Immature natural killer cell (primary cell): ENCODE results near the gene COPS3. TPM values are rescaled to one million over a fixed set of nuclear protein-coding genes. Genes with fewer than 3 reads are reported as not detected.

Experiments used
- DNase-seq, 3 donors: peaks; one replicate each; pipeline ENCODE4 v3.0.0; 2022; ENCODE audit warnings: mixed read lengths in 1 of 3
- H3K27ac Mint-ChIP-seq, 6 donors: one replicate each; pipeline ENCODE4 v1.8.0; 2020; ENCODE audit warnings: mixed read lengths in 6 of 6, mild to moderate bottlenecking in 5 of 6, inconsistent platforms in 4 of 6, moderate library complexity in 3 of 6
- H3K27me3 Mint-ChIP-seq, 3 donors: one replicate each; pipeline ENCODE4 v1.8.0; 2020 to 2021; ENCODE audit warnings: low read depth in 3 of 3, mild to moderate bottlenecking in 3 of 3, mixed read lengths in 3 of 3, moderate library complexity in 3 of 3, inconsistent platforms in 1 of 3
- H3K36me3 Mint-ChIP-seq, 3 donors: one replicate each; pipeline ENCODE4 v1.8.0; 2020; ENCODE audit warnings: mixed read lengths in 3 of 3, inconsistent platforms in 2 of 3, mild to moderate bottlenecking in 2 of 3
- H3K4me1 Mint-ChIP-seq, 2 donors: one replicate each; pipeline ENCODE4 v1.8.0; 2020; ENCODE audit warnings: inconsistent platforms in 2 of 2, mild to moderate bottlenecking in 2 of 2, mixed read lengths in 2 of 2, moderate library complexity in 1 of 2
- H3K4me3 Mint-ChIP-seq, 5 donors: one replicate each; pipeline ENCODE4 v1.8.0; 2020; ENCODE audit warnings: mild to moderate bottlenecking in 5 of 5, mixed read lengths in 5 of 5, inconsistent platforms in 3 of 5, moderate library complexity in 3 of 5
- H3K9me3 Mint-ChIP-seq, 6 donors: one replicate each; pipeline ENCODE4 v1.8.0; 2020; ENCODE audit warnings: mild to moderate bottlenecking in 6 of 6, mixed read lengths in 6 of 6, inconsistent platforms in 4 of 6, moderate library complexity in 3 of 6
- polyA plus RNA-seq, 3 donors: library from polyadenylated mRNA; unstranded; fragments of 300-500 nt; fragmentation: Illumina TruSeq; gene quantifications; one replicate each; pipeline ENCODE4 v1.2.3, GENCODE V29; 2021

COPS3 gene
- polyA plus RNA-seq, 3 donors from 2014 or later = 93.7 to 120 (median 95.9) TPM

GRCh38 chr17:17246879-17247278 is 34.2 kb downstream of the COPS3 start:
- peaks cover 4 to 21% (median 16%) of the 10 kb centered on the region in 3 donors for H3K36me3 Mint-ChIP-seq
- DNase-seq = no peak
- peak overlapping the region in 2 of 6 donors; percentile 48 to 73 for H3K27ac Mint-ChIP-seq
- H3K4me1 Mint-ChIP-seq = no peaks in the 10 kb centered on the region
- H3K4me3 Mint-ChIP-seq = no peak overlapping the region
- no peaks in the 10 kb centered on the region for H3K9me3 Mint-ChIP-seq
- no peaks in the 10 kb centered on the region for H3K27me3 Mint-ChIP-seq

DNA sequence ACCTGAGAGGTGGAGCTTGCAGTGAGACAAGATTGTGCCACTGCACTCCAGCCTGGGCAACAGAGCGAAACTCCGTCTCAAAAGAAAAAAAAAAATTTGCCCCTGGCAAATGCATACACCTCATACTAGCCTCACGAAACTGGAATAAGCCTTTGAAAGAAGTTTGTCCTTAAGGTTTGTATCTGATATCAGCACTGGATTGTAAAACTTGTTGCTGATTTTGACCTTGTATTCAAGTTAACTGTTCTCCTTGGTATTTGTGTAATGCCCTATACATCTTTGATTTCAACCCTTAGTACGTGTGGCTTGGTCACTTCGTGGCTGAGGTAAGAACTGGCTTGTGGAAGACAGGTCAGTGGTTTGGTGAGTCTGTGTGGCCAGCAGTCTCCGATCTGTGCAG is 37.9 kb downstream of the COPS3 start:
- H3K4me1 Mint-ChIP-seq = peaks cover 0 to 5% of the 10 kb centered on the region in 2 donors
- H3K27ac Mint-ChIP-seq = no peak overlapping the region
- no peaks in the 10 kb centered on the region for H3K9me3 Mint-ChIP-seq
- peaks cover 0 to 2% (median 0%) of the 10 kb centered on the region in 3 donors for H3K27me3 Mint-ChIP-seq
- H3K4me3 Mint-ChIP-seq = no peak overlapping the region
- H3K36me3 Mint-ChIP-seq = peaks cover 0 to 17% (median 12%) of the 10 kb centered on the region in 3 donors
- no peak for DNase-seq

DNA sequence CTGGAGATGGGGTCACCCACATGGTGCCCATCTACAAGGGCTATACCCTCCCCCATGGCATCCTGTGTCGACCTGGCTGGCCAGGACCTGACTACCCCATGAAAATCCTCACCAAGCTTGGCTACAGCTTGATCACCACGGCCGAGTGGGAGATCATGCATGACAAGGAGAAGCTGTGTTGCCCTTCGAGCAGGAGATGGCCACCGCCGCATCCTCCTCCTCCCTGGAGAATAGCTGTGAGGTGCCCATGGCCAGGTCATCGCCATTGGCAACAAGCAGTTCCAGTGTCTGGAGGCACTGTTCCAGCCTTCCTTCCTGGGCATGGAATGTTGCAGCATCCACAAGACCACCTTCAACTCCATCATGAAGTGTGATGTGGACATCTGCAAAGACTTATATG is 38.8 kb downstream of the COPS3 start:
- Mint-ChIP-seq H3K27ac (no peak overlapping the region), H3K9me3 (no peaks in the 10 kb centered on the region), H3K36me3 (peaks cover 0 to 9% (median 9%) of the 10 kb centered on the region in 3 donors), H3K4me3 (no peak overlapping the region), H3K4me1 (peaks cover 0 to 11% of the 10 kb centered on the region in 2 donors), H3K27me3 (peaks cover 3 to 6% (median 5%) of the 10 kb centered on the region in 3 donors)
- no peak for DNase-seq

DNA sequence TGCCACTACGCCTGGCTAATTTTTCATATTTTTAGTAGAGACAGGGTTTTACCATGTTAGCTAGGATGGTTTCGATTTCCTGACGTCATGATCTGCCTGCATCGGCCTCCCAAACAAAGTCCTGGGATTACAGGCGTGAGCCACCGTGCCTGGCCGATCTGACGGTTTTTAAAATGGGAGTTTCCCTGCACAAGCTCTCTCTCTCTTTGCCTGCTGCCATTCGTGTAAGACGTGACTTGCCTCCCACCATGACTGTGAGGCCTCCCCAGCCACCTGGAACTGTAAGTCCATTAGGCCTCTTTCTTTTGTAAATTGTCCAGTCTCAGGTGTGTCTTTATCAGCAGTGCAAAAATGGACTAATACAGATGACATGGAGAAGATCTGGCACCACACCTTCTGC is 39.4 kb downstream of the COPS3 start:
- peaks cover 0 to 3% (median 3%) of the 10 kb centered on the region in 3 donors for H3K36me3 Mint-ChIP-seq
- H3K4me1 Mint-ChIP-seq = peaks cover under 1 to 11% of the 10 kb centered on the region in 2 donors
- no peaks in the 10 kb centered on the region for H3K9me3 Mint-ChIP-seq
- no peak overlapping the region for H3K27ac Mint-ChIP-seq
- H3K4me3 Mint-ChIP-seq = no peak overlapping the region
- no peak for DNase-seq
- H3K27me3 Mint-ChIP-seq = peaks cover 7 to 10% (median 9%) of the 10 kb centered on the region in 3 donors

DNA sequence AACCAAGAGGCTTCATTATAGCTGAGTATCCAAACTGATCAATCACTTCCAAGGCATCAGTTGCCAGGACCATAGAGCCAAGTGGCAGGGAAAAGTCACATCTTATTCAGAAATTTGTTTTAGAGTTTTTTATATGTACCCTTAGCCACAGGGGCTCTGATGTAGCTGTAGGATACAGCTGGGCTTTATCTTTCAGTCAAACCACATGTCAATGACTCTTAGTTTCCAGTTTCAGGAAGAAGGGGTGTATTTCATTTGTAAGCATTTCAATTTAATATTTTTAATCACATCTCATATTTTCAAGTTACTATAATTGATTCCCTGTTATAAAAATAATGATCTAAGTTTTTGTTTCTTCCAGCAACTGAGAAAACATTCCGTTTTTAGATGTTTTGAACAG is 41.2 kb downstream of the COPS3 start:
- H3K27me3 Mint-ChIP-seq = peaks cover 12 to 19% (median 17%) of the 10 kb centered on the region in 3 donors
- peak overlapping the region in 3 of 5 donors; percentile 72 to 97 (median 92) for H3K4me3 Mint-ChIP-seq

DNA sequence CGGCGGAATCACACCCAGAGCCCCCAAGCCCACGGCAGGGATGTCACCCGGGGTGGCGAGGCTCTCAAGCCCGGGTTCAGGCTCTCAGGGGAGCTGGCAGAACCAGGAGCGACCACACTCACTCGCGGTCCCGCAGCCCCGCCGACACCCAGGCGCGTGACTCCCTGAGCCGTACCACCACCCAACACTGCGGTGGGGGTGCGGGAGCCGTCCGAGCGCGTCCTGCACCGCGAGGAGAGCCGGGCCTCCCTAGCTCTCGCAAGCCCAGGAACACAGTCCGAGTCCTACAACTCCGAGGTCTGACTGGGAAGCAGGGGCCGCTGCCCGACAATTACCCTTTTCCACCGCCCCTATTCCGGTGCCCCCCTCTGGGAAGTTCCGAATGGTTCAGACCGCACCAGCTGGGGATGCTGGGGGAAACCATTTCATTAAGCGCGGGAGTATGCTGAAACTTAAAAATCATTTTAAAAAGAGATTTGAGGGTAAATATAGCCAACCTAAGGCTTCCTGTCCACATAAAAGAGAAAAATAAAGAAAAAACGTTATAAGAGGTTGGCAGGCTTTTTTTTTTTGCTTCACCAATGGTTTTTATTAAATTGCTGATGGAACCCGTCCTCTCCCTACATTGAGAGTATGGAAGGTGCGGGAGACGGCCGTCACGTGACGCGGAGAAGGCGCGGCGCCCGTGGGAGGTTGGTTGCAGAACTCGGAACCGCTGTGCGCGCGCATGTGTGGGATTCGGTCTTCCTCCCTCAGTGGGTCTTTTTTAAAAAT is 43.8 kb downstream of the COPS3 start, which contains the start of gene FLCN:
FLCN (minus strand) TSS at position 143 of the 774 bp plus-strand sequence. CDS start 9,031 bp downstream, outside the sequence.
- H3K9me3 Mint-ChIP-seq = no peaks in the 10 kb centered on the region
- H3K36me3 Mint-ChIP-seq = no peaks in the 10 kb centered on the region
- peak within 1 kb of the TSS; percentile 97 to 100 (median 98) for H3K27ac Mint-ChIP-seq
- H3K4me1 Mint-ChIP-seq = peaks cover 23 to 30% of the 10 kb centered on the region in 2 donors
- peaks cover 12 to 19% (median 17%) of the 10 kb centered on the region in 3 donors for H3K27me3 Mint-ChIP-seq
- H3K4me3 Mint-ChIP-seq = peak within 1 kb of the TSS; percentile 91 to 98 (median 96)
- peak; percentile 91 to 94 (median 94) for DNase-seq

More for the DNA sequence above, 41.2 kb downstream of the COPS3 start:
- DNase-seq = no peak
- Mint-ChIP-seq H3K36me3 (no peaks in the 10 kb centered on the region), H3K9me3 (no peaks in the 10 kb centered on the region), H3K4me1 (peaks cover 18 to 27% of the 10 kb centered on the region in 2 donors), H3K27ac (peak overlapping the region in 1 of 6 donors; percentile 60)

GRCh38 chr17:17236295-17237025 is 44.6 kb downstream of the COPS3 start:
- Mint-ChIP-seq H3K9me3 (no peaks in the 10 kb centered on the region), H3K27ac (peak overlapping the region; percentile 97 to 100 (median 98)), H3K4me3 (peak overlapping the region; percentile 91 to 98 (median 96)), H3K27me3 (peaks cover 12 to 19% (median 17%) of the 10 kb centered on the region in 3 donors), H3K36me3 (no peaks in the 10 kb centered on the region), H3K4me1 (peaks cover 24 to 31% of the 10 kb centered on the region in 2 donors)
- peak; percentile 3 to 12 (median 11) for DNase-seq

DNA sequence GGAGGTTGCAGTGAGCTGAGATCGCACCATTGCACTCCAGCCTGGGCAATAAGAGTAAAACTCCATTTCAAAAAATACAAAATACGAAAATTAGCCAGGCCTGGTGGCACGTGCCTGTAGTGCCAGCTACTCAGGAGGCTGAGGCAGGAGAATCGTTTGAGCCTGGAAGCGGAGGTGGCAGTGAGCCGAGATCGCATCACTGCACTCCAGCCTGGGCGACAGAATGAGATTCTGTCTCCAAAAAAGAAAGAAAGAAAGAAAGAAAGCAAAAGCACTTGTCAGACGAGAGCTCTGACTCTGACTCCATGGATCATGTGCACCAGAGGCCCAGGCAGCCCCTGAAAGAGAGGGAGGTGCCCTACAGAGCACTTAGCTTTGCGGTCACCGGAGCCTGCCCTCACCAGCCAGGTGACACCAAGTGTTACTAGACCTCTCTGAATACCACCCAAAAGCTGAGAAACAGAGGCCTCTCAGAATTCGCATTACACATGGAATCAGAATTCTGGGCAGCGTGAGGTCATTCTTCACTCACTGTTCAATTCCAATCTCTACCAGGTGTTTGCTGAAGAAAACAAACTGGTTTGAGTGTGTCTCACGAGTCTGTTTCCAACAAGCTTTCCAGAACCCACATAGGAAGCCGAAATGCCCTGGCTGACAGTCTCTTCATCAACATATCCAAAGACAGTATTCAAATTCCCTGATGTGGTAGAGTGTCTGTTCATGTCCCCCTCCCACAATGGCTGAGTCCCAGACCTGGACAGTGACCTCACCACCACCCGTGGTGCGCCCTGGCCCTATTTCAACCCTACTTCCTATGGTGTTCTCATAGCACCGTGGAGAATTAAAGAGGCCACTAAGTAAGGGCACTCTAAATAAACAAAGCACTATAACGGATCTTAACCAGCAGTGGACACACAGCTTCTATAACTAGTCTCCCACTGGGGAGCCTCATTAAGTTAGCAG is 45.6 kb downstream of the COPS3 start:
- Mint-ChIP-seq H3K27me3 (peaks cover 12 to 19% (median 17%) of the 10 kb centered on the region in 3 donors), H3K9me3 (no peaks in the 10 kb centered on the region), H3K36me3 (no peaks in the 10 kb centered on the region), H3K4me1 (peaks cover 24 to 31% of the 10 kb centered on the region in 2 donors), H3K27ac (peak overlapping the region; percentile 97 to 100 (median 98)), H3K4me3 (peak overlapping the region; percentile 91 to 98 (median 96))
- DNase-seq = no peak

DNA sequence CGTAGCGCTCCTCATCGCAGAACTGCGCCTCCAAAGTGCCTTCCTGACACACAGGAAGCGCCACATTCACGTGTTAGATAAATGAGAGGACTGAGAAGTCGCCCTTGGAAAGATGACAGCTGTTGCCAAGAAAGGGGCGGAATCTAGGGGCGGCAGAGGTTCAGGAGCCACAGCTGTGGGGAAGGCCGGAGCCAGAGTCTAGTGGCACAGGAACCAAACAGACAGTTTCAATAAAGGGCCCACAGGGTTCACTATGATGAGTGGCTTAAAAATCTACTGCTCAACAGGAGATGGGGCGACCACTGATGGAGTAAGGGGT is 48.8 kb downstream of the COPS3 start:
- Mint-ChIP-seq H3K4me1 (peaks cover 20 to 24% of the 10 kb centered on the region in 2 donors), H3K27ac (no peak overlapping the region), H3K27me3 (peaks cover 8 to 13% (median 12%) of the 10 kb centered on the region in 3 donors), H3K4me3 (no peak overlapping the region), H3K36me3 (peaks cover 4 to 19% (median 9%) of the 10 kb centered on the region in 3 donors), H3K9me3 (no peaks in the 10 kb centered on the region)
- DNase-seq = no peak

DNA sequence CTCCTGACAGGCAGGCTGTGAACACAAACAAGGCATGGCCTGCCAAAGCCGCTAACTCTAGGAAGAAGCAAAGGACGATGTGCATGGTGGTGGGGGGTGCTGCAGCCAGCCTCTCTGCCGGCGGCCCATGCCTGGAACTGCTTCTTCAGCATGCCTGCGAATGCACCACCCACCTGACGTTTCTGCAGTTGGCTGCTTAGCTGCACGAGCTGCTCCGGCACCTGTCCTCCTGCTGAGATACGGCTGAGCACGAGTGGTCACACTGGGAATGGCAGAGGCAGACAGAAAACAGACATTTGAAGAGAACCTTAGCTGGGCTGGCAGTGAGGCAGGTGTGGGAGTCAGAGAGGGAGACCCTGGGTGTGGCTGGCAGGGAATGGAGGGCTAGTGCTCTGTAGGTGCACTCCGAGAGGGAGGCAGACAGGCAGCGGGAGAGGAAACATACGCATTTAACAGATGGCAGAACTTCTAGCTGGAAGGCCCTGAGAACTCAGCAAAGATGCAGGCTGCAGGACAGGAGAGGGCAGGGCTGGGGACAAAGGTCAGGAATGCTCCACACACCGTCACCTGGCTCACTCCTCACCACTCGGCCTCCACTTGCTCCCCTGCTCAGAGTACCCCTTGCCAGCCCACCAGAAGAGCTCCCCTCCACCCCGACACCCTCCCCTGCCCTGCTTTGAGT is 49.3 kb downstream of the COPS3 start:
- H3K27ac Mint-ChIP-seq = peak overlapping the region in 2 of 6 donors; percentile 9 to 48
- peaks cover 20 to 24% of the 10 kb centered on the region in 2 donors for H3K4me1 Mint-ChIP-seq
- peaks cover 4 to 22% (median 9%) of the 10 kb centered on the region in 3 donors for H3K36me3 Mint-ChIP-seq
- no peaks in the 10 kb centered on the region for H3K9me3 Mint-ChIP-seq
- DNase-seq = no peak
- H3K27me3 Mint-ChIP-seq = peaks cover 5 to 9% (median 8%) of the 10 kb centered on the region in 3 donors
- no peak overlapping the region for H3K4me3 Mint-ChIP-seq

DNA sequence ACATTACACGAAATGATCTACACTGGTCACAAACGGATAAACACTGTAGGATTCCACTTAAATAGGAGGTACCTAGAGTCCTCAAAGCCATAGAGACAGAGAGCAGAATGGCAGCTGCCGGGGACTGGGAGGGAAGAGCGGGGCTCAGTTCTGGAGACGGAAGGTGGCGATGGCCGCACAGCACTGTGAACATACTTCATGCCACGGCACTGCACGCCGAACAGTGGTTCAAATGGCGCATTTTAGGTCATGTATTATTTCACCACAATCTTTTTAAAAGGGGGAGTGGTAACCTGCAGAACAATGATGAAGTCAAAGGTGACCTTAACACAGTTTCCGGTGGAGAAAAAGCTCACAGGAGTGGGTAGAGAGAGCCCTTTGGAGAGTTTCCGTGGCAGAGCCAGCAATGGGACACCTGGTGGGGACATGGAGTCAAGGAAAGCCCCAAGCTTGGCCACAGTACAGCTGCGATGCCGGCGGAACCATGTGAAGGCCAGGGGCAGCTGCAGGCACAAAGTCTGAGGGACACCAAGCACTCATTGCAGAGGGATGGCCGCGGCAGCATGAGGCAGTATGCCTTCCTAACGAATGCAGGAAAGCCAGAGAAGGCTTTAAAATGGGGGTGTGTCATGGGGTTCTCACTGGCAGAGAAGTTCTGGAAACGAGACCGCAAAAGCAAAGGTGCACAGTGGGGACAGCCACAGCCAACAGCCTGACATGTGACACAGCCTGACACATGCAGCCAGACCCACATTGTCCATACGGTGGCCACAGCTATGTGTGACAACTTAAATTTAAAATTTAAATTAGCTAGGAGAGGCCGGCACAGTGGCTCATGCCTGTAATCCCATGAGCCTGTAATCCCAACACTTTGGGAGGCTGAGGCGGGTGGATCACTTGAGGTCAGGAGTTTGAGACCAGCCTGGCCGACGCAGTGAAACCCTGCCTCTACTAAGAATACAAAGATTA is 51.3 kb downstream of the COPS3 start:
- peaks cover 4 to 6% of the 10 kb centered on the region in 2 donors for H3K4me1 Mint-ChIP-seq
- H3K27me3 Mint-ChIP-seq = no peaks in the 10 kb centered on the region
- H3K27ac Mint-ChIP-seq = no peak overlapping the region
- no peak for DNase-seq
- no peak overlapping the region for H3K4me3 Mint-ChIP-seq
- no peaks in the 10 kb centered on the region for H3K9me3 Mint-ChIP-seq
- H3K36me3 Mint-ChIP-seq = peaks cover 9 to 29% (median 15%) of the 10 kb centered on the region in 3 donors
